GM18868 (cell line): Measurements from ENCODE around the gene CAMK1D.
"Not testable (repeated sequence)": the region's sequence is repeated elsewhere in the genome, so short reads cannot be mapped to it uniquely, and the experiment has no call there.

Experiments used
- ATAC-seq: cut with Tn5 transposase; IDR thresholded peaks from one replicate; pipeline ENCODE4 v1.9.1; 2021; ENCODE audit warnings: mild to moderate bottlenecking, moderate library complexity; ENCODE audit not compliant: unreplicated experiment

Gene CAMK1D

DNA sequence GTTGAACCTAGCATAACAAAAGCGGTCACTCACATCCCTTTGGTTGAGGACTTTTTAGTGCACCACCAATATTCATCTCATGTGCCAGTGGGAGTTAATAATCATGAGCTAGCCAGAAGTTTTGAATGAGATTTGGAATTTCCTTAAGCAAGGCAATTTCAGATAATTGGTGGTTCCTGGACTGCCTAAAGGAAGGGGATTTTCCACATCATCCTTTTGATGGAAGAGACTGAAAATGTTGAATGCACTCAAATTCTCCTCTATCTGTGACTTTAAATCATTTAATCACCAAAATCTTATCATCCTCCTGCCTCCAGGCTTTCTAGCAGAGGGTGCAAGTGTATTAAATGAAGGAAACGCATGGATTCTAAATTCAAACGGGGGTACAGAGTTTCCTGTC is 391.5 kb downstream of the CAMK1D start:
- ATAC-seq: no peak

- no peak for ATAC-seq
These were observed 392.0 kb downstream of the CAMK1D start for GRCh38 chr10:12741360-12741804.

- ATAC-seq: no peak
These were observed 393.4 kb downstream of the CAMK1D start for GRCh38 chr10:12742771-12743170.

- not testable (repeated sequence) for ATAC-seq
These were observed 394.1 kb downstream of the CAMK1D start for GRCh38 chr10:12743466-12743865.

GRCh38 chr10:12743941-12744340 is 394.6 kb downstream of the CAMK1D start:
- ATAC-seq: no peak

GRCh38 chr10:12748186-12748585 is 398.8 kb downstream of the CAMK1D start:
- ATAC-seq: no peak

- no peak for ATAC-seq
These were observed 400.6 kb downstream of the CAMK1D start for GRCh38 chr10:12749760-12750478.

DNA sequence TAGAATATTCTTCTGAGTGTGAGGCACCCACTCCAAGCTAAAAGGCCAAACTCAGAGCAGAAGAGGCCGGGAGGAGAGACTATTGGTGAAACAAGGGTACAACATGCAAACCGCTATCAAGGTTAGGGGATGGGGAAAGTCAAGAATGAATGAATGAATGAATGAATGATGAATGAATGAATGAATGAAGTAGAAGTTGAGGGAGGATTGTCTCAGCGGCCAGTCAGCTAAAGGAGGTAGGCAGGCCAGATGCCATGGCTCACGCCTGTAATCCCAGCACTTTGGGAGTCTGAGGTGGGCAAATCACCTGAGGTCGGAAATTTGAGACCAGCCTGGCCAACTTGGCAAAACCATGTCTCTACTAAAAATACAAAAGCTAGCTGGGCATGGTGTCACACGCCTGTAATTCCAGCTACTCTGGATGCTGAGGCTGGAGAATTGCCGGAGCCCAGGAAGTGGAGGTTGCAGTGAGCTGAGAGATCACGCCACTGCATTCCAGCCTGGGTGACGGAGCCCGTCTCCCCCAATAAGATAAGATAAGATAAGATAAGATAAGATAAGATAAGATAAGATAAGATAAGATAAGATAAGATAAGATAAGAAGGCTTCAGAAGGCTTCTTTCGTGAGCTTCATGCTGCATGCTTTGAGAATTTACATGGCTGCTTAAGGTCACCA is 401.3 kb downstream of the CAMK1D start:
- no peak for ATAC-seq

GRCh38 chr10:12755075-12755474 is 405.7 kb downstream of the CAMK1D start:
- ATAC-seq: no peak

GRCh38 chr10:12757351-12757750 is 408.0 kb downstream of the CAMK1D start:
- ATAC-seq: no peak

- no peak for ATAC-seq
These were observed 408.9 kb downstream of the CAMK1D start for GRCh38 chr10:12758271-12758670.

- ATAC-seq: no peak
These were observed 416.9 kb downstream of the CAMK1D start for GRCh38 chr10:12766223-12766622.

DNA sequence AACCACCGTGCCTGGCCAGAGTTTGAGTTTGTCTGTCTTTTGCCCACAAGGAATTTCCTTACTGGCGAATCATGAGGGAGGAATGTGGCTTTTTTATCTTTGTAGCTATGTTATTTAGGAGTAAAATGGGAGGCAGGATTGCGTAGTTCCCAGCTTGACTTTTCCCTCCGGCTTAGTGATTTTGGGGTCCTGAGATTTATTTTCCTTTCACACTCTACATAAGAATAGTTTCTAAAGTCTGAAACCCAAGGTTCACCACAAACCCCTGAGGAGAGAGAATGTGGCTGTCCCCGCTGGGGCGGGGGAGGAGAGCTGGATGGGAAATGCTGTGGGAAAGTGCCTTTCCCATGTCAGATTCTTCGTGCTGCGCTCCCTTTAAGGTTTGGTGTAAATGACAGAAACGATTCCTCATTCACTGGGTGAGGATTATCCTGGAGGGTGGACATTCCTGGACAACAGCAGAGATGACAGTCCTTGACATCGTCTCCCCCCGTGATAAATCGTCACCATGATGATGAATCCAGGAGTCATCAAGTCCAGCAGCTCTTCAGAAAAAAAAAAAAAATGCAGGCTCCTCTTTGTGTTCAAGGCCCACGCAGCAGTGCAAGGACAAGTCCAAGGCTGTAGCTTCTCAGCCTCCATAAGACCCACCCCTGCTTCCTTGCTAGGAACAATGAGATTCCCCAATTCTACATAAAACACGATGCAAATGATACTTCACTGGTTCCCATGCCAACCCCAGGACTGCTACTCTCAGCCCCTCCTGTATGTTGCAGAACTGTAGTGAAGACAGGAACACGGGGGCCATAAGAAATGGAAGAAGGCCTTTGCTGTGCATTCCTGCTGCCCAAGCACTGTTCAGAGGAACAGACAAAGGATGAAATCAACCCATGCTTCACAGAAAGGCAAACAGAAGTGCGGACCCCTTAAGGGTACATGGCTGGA is 419.1 kb downstream of the CAMK1D start:
- ATAC-seq: no peak

- no peak for ATAC-seq
These were observed 420.1 kb downstream of the CAMK1D start for GRCh38 chr10:12769323-12770044.

GRCh38 chr10:12771981-12772760 is 422.8 kb downstream of the CAMK1D start:
- no peak for ATAC-seq

- no peak for ATAC-seq
These were observed 423.6 kb downstream of the CAMK1D start for GRCh38 chr10:12772797-12773587.

DNA sequence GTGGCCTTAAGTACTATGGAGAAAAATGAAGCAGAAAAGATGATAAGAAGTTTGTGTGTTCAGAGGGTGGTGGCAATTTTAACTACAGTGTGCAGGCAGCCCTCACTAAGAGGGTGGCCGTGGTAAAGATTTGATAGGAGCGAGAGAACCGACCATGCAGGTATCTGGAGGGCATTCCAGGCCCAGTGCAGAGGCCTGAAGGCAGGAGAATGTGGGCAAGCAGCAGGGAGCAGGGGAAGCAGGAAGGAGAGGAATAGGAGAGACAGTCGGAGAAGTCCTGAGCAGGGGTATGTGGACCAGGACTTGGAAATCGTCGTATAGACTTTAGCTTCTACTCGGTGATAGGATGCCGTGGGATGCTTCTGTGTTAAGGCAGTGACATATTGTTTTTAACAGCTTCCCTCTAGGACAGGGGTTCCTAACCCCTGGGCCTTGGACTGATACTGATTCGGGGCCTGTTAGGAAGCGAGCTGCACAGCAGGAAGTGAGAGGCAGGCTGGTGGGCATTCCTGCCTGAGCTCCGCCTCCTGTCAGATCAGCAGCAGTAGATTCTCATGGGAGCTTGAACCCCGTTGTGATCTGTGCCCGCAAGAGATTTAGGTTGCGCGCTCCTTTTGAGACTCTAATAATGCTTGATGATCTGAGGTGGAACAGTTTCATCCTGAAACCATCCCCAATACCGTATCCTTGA is 425.0 kb downstream of the CAMK1D start:
- no peak for ATAC-seq

DNA sequence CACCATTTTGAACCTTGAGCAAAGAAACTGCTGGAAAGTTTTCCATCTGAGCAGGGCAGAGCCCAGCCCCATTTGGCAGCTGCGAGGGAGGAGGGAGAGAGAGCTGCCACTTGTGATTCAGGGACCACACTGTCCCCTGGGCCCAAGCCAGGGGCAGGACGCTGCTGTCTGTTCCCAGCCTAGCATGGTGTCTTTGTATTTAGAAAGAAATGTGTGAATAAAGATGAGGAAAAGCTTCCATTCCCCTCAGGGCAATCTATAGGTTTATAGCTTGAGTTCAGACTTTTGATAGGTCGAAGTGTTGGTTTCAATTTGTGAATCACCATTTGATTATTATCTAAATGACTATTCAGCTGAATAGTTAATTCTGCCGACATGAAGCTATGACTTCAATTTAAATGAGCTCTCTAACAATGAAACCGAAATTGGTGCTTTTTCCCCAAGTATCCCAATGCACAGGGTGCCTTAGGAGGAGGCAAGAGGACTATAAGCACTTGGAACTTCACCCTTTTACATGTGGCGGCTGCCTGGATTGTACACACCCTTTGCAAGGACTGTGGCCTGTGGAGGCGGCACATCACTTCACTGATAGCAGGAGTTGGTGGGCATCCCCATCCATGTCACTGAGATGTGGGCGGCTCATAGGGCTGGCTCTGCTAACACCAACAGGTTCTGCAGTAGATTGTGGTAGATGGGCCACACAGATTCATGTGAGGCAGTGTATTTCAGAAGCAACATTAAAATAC is 428.7 kb downstream of the CAMK1D start:
- no peak for ATAC-seq
